Adrenal gland (tissue), 5 donors: ENCODE measurements around the gene STEAP3.

Experiments used
- CTCF ChIP-seq, 6 experiments: fragments of 450-650 bp in 4 of 6; fragments of 200-600 bp in 2 of 6; sonication (generic) in 1 of 6; IDR thresholded peaks; 1 replicate in 5 of 6; 2 replicates in 1 of 6; pipeline versions ENCODE4 v1.5.1 to v1.8.0; 2016 to 2021; ENCODE audit warnings: antibody characterized with exemption in 6 of 6, mild to moderate bottlenecking in 2 of 6, moderate library complexity in 1 of 6
- POLR2A ChIP-seq, 2 donors: fragments of 450-650 bp; IDR thresholded peaks; one replicate each; pipeline ENCODE4 v1.6.1; 2017; ENCODE audit warnings: antibody characterized with exemption in 2 of 2, mild to moderate bottlenecking in 2 of 2, moderate library complexity in 1 of 2
- donor health status: DM: no; HTN: no; CAD: no.

GRCh38 chr2:119174993-119175347, 48.7 kb upstream of the STEAP3 start:
- TF ChIP-seq CTCF (IDR thresholded peaks at IDR 0.05) (no peak), POLR2A (IDR thresholded peaks at IDR 0.05) (no peak)
